Measurements from ENCODE around the gene COL4A3.

GRCh38 chr2:227323818-227324217, 159.4 kb downstream of the COL4A3 start:
- TF ChIP-seq CTCF (IDR thresholded peaks at IDR 0.05; ENCODE audit: extremely low read depth in 1 of 2, insufficient read depth in 1 of 2, low read depth in 1 of 2, low read length in 2 of 2) (no peak), MAX (IDR thresholded peaks at IDR 0.05; ENCODE audit: insufficient read depth, insufficient read length) (no peak)
